Activated CD4-positive, alpha-beta T cell treated with anti-CD3 and anti-CD28 coated beads, Interleukin-2, amount 10 ng/mL, durations not matched to agents 24 days and 14 days (primary cell): ENCODE measurements around the gene COL16A1. TPM values are rescaled to one million over a fixed set of nuclear protein-coding genes. Genes with fewer than 3 reads are reported as not detected.

ENCODE experiments used
- DNase-seq: peaks from one replicate; pipeline ENCODE4 v3.0.0; 2022
- H3K27ac Mint-ChIP-seq: one replicate; pipeline ENCODE4 v1.8.0; 2022; ENCODE audit warnings: mild to moderate bottlenecking, mixed read lengths
- H3K27me3 Mint-ChIP-seq: one replicate; pipeline ENCODE4 v1.8.0; 2022; ENCODE audit warnings: mixed read lengths
- H3K36me3 Mint-ChIP-seq: one replicate; pipeline ENCODE4 v1.8.0; 2022; ENCODE audit warnings: low read depth, mild to moderate bottlenecking, mixed read lengths
- H3K4me1 Mint-ChIP-seq: one replicate; pipeline ENCODE4 v1.8.0; 2021; ENCODE audit warnings: mixed read lengths
- H3K4me3 Mint-ChIP-seq: one replicate; pipeline ENCODE4 v1.8.0; 2022; ENCODE audit warnings: mild to moderate bottlenecking, moderate library complexity, mixed read lengths
- H3K9me3 Mint-ChIP-seq: one replicate; pipeline ENCODE4 v1.8.0; 2021; ENCODE audit warnings: mixed read lengths
- intact Hi-C: fragments of 100-400 bp; cut with micrococcal nuclease; formaldehyde crosslinking; loops from one replicate; pipeline ENCODE4 v1.15.1; 2023
- total RNA-seq: library from RNA; stranded (reverse); gene quantifications from 2 replicates; pipeline ENCODE4 v1.2.3, GENCODE V29; 2022

The COL16A1 gene
- total RNA-seq, 1 donor from 2014 or later = not detected

- Mint-ChIP-seq H3K36me3 (no peaks in the 10 kb centered on the region), H3K27me3 (peaks cover 7% of the 10 kb centered on the region), H3K9me3 (no peaks in the 10 kb centered on the region), H3K4me1 (no peaks in the 10 kb centered on the region), H3K27ac (no peak overlapping the region), H3K4me3 (no peak overlapping the region)
- intact Hi-C loops = no loop called here
- no peak for DNase-seq
Measured at GRCh38 chr1:31654474-31654776, 49.4 kb downstream of the COL16A1 start.

GRCh38 chr1:31653717-31654473 is 49.9 kb downstream of the COL16A1 start:
- no peaks in the 10 kb centered on the region for H3K4me1 Mint-ChIP-seq
- peaks cover 7% of the 10 kb centered on the region for H3K27me3 Mint-ChIP-seq

GRCh38 chr1:31652891-31653499 is 50.8 kb downstream of the COL16A1 start:
- DNase-seq = no peak
- intact Hi-C loops = no loop called here
- H3K27me3 Mint-ChIP-seq = peaks cover 7% of the 10 kb centered on the region
- H3K4me1 Mint-ChIP-seq = no peaks in the 10 kb centered on the region
- H3K4me3 Mint-ChIP-seq = no peak overlapping the region
- H3K27ac Mint-ChIP-seq = no peak overlapping the region
- H3K9me3 Mint-ChIP-seq = no peaks in the 10 kb centered on the region
- no peaks in the 10 kb centered on the region for H3K36me3 Mint-ChIP-seq

More at GRCh38 chr1:31653717-31654473, 49.9 kb downstream of the COL16A1 start:
- Mint-ChIP-seq H3K27ac (no peak overlapping the region), H3K9me3 (no peaks in the 10 kb centered on the region), H3K36me3 (no peaks in the 10 kb centered on the region), H3K4me3 (no peak overlapping the region)
- no peak for DNase-seq
- intact Hi-C loops = no loop called here

- H3K9me3 Mint-ChIP-seq = no peaks in the 10 kb centered on the region
- peaks cover 7% of the 10 kb centered on the region for H3K27me3 Mint-ChIP-seq
- H3K4me3 Mint-ChIP-seq = no peak overlapping the region
- H3K27ac Mint-ChIP-seq = no peak overlapping the region
- no peaks in the 10 kb centered on the region for H3K4me1 Mint-ChIP-seq
- no peaks in the 10 kb centered on the region for H3K36me3 Mint-ChIP-seq
- intact Hi-C loops = no loop called here
- no peak for DNase-seq
Measured at GRCh38 chr1:31651766-31652165, 52.1 kb downstream of the COL16A1 start.

- Mint-ChIP-seq H3K4me3 (no peak overlapping the region), H3K9me3 (no peaks in the 10 kb centered on the region), H3K27me3 (peaks cover 7% of the 10 kb centered on the region), H3K27ac (no peak overlapping the region), H3K36me3 (peaks cover 1% of the 10 kb centered on the region), H3K4me1 (peaks cover 2% of the 10 kb centered on the region)
- intact Hi-C loops = no loop called here
- no peak for DNase-seq
Measured at GRCh38 chr1:31651089-31651420, 52.8 kb downstream of the COL16A1 start.

GRCh38 chr1:31650161-31651088 is 53.4 kb downstream of the COL16A1 start:
- intact Hi-C loops = no loop called here
- DNase-seq = no peak
- Mint-ChIP-seq H3K27me3 (peaks cover 4% of the 10 kb centered on the region), H3K27ac (no peak overlapping the region), H3K9me3 (no peaks in the 10 kb centered on the region), H3K36me3 (peaks cover 1% of the 10 kb centered on the region), H3K4me1 (peaks cover 7% of the 10 kb centered on the region), H3K4me3 (no peak overlapping the region)

GRCh38 chr1:31648641-31649357 is 55.0 kb downstream of the COL16A1 start:
- no peak overlapping the region for H3K27ac Mint-ChIP-seq
- peaks cover 1% of the 10 kb centered on the region for H3K36me3 Mint-ChIP-seq
- peaks cover 4% of the 10 kb centered on the region for H3K27me3 Mint-ChIP-seq
- H3K4me3 Mint-ChIP-seq = no peak overlapping the region
- no peaks in the 10 kb centered on the region for H3K9me3 Mint-ChIP-seq
- peaks cover 14% of the 10 kb centered on the region for H3K4me1 Mint-ChIP-seq
- intact Hi-C loops = no loop called here
- no peak for DNase-seq

- no peak for DNase-seq
- no peak overlapping the region for H3K4me3 Mint-ChIP-seq
- peaks cover 1% of the 10 kb centered on the region for H3K36me3 Mint-ChIP-seq
- peaks cover 20% of the 10 kb centered on the region for H3K4me1 Mint-ChIP-seq
- intact Hi-C loops = no loop called here
- no peak overlapping the region for H3K27ac Mint-ChIP-seq
- H3K27me3 Mint-ChIP-seq = peaks cover 4% of the 10 kb centered on the region
- H3K9me3 Mint-ChIP-seq = no peaks in the 10 kb centered on the region
Measured at GRCh38 chr1:31648190-31648589, 55.6 kb downstream of the COL16A1 start.

GRCh38 chr1:31647106-31647505 is 56.7 kb downstream of the COL16A1 start:
- Mint-ChIP-seq H3K27me3 (peaks cover 4% of the 10 kb centered on the region), H3K27ac (no peak overlapping the region), H3K4me1 (peaks cover 20% of the 10 kb centered on the region), H3K4me3 (peak overlapping the region; percentile 18), H3K36me3 (peaks cover 1% of the 10 kb centered on the region), H3K9me3 (no peaks in the 10 kb centered on the region)
- intact Hi-C loops = no loop called here
- no peak for DNase-seq

GRCh38 chr1:31646259-31646960 is 57.4 kb downstream of the COL16A1 start:
- intact Hi-C loops = no loop called here
- Mint-ChIP-seq H3K9me3 (no peaks in the 10 kb centered on the region), H3K27me3 (peaks cover 4% of the 10 kb centered on the region), H3K27ac (peak overlapping the region; percentile 72), H3K4me3 (peak overlapping the region; percentile 97), H3K36me3 (peaks cover 3% of the 10 kb centered on the region), H3K4me1 (peaks cover 20% of the 10 kb centered on the region)
- DNase-seq = no peak

GRCh38 chr1:31645274-31645568 is 58.6 kb downstream of the COL16A1 start:
- DNase-seq = no peak
- Mint-ChIP-seq H3K4me3 (peak overlapping the region; percentile 97), H3K27ac (peak overlapping the region; percentile 100), H3K27me3 (peaks cover 1% of the 10 kb centered on the region), H3K4me1 (peaks cover 20% of the 10 kb centered on the region), H3K9me3 (no peaks in the 10 kb centered on the region), H3K36me3 (peaks cover 3% of the 10 kb centered on the region)
- intact Hi-C loops = loop anchor here (1.0 kb wide), 2 partner anchors 144 to 349 kb away; partner anchors contain the start of gene SNRNP40

- Mint-ChIP-seq H3K36me3 (peaks cover 3% of the 10 kb centered on the region), H3K9me3 (no peaks in the 10 kb centered on the region), H3K27ac (peak within 1 kb of the TSS; percentile 100), H3K4me1 (peaks cover 20% of the 10 kb centered on the region), H3K4me3 (peak within 1 kb of the TSS; percentile 97), H3K27me3 (no peaks in the 10 kb centered on the region)
- DNase-seq = peak; percentile 100
- intact Hi-C loops = loop anchor here (1.0 to 5.0 kb wide), 3 partner anchors 145 to 368 kb away; partner anchors contain the start of genes KHDRBS1 and SNRNP40
Measured at GRCh38 chr1:31644560-31645273, 59.1 kb downstream of the COL16A1 start, which contains the start of gene PEF1. TSS of gene PEF1 (minus strand) at chr1:31644876. CDS start at chr1:31644864, 12 bp downstream.
